ENCODE data around the gene CDK5RAP3.
"Not testable (repeated sequence)": the region's sequence is repeated elsewhere in the genome, so short reads cannot be mapped to it uniquely, and the experiment has no call there.

CDK5RAP3 gene, protein sequence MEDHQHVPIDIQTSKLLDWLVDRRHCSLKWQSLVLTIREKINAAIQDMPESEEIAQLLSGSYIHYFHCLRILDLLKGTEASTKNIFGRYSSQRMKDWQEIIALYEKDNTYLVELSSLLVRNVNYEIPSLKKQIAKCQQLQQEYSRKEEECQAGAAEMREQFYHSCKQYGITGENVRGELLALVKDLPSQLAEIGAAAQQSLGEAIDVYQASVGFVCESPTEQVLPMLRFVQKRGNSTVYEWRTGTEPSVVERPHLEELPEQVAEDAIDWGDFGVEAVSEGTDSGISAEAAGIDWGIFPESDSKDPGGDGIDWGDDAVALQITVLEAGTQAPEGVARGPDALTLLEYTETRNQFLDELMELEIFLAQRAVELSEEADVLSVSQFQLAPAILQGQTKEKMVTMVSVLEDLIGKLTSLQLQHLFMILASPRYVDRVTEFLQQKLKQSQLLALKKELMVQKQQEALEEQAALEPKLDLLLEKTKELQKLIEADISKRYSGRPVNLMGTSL

GRCh38 chr17:47970725-47971499, at the start of gene CDK5RAP3:
TSS of gene CDK5RAP3 (plus strand) at chr17:47971113. CDS start at chr17:47971147, 34 bp downstream.
- DNase-seq, result peak; percentile 97

- no peak for DNase-seq
Observed at GRCh38 chr17:47924785-47925677, 45.9 kb upstream of the CDK5RAP3 start.

DNA sequence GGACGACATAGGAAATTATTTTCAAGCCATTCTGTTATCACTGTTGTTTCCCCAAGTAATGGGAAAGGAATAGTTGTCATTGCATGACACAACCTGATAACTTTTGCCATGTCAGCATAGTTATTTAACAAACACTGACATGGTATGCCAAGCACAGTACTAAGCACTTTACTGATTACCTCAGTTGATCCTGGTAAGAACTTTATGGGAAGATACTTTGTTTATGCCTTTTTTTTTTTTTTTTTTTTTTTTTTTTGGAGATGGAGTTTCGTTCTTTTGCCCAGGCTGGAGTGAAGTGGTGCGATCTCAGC, 45.3 kb upstream of the CDK5RAP3 start:
- DNase-seq, result no peak

GRCh38 chr17:47927821-47928400, 43.0 kb upstream of the CDK5RAP3 start:
- DNase-seq, result no peak

DNA sequence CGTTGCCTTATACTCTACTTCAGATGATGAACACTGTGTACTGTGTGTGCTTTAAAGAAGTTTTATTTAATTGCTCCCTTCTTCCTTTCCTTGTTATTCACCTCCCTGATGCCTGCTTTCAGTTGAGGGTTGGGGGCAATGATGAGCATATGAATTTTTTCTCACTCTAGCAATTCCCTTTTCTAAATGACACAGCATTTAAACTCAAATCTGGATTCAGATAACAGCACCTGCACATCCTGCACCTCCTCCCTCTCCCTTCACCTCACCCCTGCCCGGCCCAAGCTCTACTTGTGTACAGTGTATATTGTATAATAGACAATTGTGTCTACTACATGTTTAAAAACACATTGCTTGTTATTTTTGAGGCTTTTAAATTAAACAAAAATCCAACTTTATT, 42.5 kb upstream of the CDK5RAP3 start:
- DNase-seq, result no peak

- no peak for DNase-seq
Observed at GRCh38 chr17:47929218-47930000, 41.5 kb upstream of the CDK5RAP3 start.

DNA sequence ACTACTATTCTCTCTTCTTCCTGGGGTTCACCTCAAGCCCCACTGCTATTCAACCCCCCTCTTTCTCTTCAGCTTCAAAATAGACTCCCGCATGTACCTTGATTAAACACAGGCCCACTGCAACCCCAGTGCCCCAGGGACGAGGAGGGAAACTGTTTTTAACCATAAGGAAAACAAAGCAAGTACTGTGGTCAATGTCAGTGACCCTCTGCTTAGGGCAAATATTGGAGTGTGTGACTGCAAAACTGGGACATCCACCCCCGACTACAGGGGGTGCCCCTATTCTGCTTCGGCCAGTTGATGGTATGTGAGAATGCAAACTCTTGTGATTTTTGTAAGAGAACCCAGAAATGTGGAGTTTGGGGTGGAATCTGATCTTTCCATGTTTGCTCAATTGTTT, 39.1 kb upstream of the CDK5RAP3 start:
- no peak for DNase-seq

DNA sequence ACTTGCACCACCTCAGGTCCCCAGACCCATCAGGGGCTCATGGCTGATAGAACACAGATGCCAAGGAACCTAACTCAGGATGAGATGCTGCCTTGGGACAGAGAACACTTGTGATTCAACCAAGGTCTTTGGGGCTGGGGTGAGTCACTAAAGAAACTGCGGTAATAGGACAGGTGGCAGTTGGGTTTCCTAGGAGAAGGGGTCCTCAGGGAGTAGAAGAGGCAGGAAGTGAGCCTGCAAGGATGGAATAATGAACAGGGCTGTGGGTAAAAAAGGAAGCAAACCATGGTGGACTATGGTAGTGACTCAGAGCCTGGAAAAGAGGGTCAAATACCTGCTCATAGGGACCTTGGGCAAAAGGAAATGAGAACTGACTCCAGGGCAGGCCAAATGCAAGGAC, 36.1 kb upstream of the CDK5RAP3 start:
- DNase-seq, result no peak

GRCh38 chr17:47935468-47935867, 35.4 kb upstream of the CDK5RAP3 start:
- not testable (repeated sequence) for DNase-seq

DNA sequence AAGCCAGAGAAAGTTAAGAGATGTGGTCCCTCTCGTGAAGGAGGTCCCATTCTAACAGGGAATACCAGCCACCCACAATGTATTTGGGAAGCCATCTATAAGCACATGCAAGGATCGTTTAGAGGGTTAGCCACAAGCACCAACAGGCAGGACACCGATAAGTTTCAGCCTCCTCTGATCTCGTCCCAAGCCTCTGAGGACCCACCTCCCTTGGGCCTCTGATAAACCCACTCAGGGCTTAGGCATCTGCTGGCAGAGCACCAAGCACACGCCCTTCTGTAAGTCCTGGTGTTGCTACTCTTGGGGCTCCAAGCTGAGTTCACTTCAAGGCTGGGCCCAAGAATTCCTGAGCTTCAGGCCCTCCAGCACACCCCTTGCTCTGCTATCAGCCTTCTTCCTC, 35.0 kb upstream of the CDK5RAP3 start:
- DNase-seq, result no peak

DNA sequence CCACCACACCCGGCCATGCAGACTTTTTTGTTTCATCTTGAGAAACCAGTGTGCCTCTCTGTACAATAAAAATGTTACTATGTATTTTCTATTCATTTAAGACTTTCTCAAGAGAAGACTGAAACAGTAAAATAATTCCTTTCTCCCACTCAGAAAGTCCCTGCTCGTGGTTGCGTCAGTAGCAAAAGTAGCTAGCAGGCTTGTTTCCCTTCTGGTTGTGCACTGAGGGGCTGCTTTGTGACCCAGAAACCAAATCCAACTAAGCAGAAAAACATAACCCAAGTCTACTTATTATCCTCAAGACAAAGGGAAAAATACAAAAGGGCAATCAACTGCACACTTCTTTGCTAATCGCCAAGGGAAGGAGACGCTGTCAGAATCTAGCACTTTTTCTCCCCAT, 33.0 kb upstream of the CDK5RAP3 start:
- no peak for DNase-seq

GRCh38 chr17:47941246-47942095, 29.4 kb upstream of the CDK5RAP3 start, which contains the start of gene PNPO:
TSS of gene PNPO (plus strand) at chr17:47941571. CDS start at chr17:47941676, 105 bp downstream.
- peak; percentile 94 for DNase-seq

- no peak for DNase-seq
Observed at GRCh38 chr17:47942096-47942510, 28.8 kb upstream of the CDK5RAP3 start.

DNA sequence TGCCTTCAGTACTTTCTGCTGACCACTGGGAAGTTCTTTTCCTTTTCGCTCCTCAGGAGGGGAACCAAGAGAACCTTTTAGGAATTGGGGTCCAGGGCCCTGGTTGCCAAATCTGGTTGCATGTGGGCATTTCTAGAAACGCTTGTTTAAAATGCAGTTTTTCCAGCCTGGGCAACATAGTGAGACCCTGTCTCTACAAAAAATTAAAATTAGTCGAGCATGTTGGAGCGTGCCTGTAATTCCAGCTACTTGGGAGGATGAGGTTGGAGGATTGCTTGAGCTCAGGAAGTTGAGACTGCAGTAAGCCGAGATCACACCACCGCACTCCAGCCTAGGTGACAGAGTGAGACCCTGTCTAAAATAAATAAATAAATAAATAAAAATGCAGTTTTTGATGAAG, 28.3 kb upstream of the CDK5RAP3 start:
- DNase-seq, result no peak

GRCh38 chr17:47945080-47945479, 25.8 kb upstream of the CDK5RAP3 start:
- DNase-seq, result no peak

DNA sequence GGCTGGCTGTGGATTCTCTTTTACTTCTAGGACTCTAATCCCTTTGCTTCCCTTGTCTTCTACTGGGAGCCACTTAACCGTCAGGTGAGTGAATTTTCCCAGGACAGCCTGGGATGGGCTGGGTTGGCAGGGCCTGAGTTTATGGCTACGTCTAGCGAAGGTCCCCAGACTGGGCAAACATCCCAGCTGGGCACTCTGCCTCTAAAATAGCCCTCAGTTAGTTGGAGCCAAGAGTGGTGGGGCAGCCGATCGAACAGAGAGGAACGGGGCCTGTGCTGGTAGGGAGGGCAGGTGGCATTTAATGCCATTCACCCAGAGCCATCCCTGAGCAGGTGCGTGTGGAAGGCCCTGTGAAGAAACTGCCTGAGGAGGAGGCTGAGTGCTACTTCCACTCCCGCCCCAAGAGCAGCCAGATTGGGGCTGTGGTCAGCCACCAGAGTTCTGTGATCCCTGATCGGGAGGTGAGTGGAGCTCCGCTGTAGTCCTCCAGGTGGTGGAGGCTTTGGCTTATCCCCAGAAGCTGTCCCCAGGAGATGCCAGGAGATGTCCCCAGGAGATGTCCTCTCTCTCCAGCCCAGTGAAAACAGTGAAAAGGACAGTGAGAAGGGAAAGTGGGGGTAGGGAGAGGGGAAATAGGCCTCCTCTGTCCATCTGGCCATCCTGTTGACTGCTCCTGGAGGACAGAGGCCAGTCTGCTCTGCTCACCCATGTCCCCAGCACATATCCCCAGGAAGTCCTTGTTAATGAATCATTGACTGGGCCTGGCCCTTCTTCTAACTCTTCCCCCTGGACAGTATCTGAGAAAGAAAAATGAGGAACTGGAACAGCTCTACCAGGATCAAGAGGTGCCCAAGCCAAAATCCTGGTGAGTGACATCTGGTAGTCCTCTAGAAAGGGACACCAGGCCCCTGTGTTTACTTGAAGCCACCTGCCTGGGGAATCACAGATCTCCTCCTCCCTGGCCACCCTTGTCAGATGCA, 25.1 kb upstream of the CDK5RAP3 start:
- no peak for DNase-seq

GRCh38 chr17:47946516-47946915, 24.4 kb upstream of the CDK5RAP3 start:
- DNase-seq, result no peak

DNA sequence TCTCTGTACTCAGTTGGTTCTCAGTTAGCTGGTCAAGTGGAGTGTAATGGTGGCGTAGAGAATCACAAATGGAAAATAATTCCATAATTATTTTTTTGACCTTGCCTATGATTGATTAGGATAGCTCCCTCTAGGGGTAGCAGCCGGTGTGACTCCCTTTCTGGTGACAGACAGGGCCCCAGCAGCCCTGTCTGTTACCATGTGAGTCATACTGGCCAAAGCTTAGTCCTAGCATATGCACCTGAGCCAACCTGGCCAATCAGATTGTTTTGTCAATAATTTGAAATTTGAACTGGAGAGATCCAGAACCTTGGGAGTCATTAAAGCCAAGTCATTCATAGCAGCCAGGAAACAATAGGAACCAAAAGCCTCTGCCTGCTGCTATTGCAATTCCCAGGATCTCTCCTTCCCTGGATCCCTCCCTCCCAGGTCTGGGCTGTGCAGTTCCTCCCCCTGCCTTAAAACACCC, 23.9 kb upstream of the CDK5RAP3 start:
- peak; percentile 64 for DNase-seq

DNA sequence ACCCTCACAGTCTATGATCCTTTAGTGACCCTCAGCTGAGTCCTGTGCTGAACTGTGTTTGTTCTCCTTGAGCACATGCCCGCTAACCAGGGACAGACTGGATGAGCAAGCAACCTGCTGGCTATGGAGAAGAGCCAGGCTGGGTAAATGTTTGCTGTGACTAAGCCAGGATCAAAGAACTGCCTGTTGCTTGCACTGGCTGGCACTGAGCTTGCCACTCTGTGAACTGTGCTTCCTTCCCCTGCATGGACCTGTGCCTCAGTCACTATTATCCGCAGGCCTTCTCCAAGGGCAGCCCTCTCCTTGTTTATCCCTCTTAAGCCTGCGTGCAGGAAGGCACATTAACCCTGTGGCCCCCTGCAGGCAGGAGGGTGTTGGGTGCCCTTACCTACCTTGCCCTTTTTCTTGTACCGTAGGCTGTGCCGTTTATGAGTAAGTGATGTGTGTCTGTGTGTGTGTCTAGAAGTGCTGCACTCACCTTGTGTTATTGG, 22.2 kb upstream of the CDK5RAP3 start:
- no peak for DNase-seq
